ENCODE measurements around the gene TSPYL6.

DNA sequence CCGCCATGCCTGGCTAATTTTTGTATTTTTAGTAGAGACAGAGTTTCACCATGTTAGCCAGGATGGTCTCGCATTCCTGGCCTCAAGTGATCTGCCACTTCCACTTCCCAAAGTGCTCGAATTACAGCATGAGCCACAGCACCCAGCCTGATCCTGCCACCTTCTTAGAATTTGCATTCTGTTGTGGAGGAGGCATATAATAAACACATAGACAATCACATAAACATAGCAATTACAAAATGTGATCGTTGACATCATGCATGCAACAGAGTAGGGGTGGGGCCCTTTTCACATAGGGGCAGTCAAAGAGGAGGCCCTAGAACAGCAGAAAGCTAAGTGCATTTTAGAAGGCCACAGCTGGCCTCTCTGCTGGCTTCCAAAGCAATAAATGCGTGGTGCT is 39.9 kb upstream of the TSPYL6 start:
- TF ChIP-seq CTCF (IDR thresholded peaks at IDR 0.05) (no peak), POLR2A (IDR thresholded peaks at IDR 0.05) (no peak)
